HG03135 (cell line): Measurements from ENCODE around the gene SEMA3E.

Experiments used
- ATAC-seq: cut with Tn5 transposase; IDR thresholded peaks from one replicate; pipeline ENCODE4 v1.9.1; 2021; ENCODE audit warnings: mild to moderate bottlenecking, moderate library complexity; ENCODE audit not compliant: unreplicated experiment

Gene SEMA3E

DNA sequence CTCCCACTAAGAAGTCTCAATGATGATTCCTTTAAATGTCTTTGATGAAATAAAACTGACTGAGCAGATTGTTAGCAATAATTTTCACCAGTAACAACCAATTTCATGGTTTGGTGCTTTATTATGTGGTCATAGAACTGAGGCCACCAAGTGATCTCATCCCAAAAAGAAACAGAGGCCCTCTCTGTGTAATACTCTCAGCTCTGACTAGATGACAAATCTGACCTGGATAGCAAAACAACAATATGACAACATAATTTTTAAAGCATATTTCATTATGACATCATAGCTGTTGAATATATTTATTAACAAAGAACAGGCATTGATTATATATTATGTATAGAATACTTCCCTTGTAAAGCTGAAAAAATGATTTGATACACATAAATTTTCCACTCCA, 5.9 kb downstream of the SEMA3E start:
- no peak for ATAC-seq

DNA sequence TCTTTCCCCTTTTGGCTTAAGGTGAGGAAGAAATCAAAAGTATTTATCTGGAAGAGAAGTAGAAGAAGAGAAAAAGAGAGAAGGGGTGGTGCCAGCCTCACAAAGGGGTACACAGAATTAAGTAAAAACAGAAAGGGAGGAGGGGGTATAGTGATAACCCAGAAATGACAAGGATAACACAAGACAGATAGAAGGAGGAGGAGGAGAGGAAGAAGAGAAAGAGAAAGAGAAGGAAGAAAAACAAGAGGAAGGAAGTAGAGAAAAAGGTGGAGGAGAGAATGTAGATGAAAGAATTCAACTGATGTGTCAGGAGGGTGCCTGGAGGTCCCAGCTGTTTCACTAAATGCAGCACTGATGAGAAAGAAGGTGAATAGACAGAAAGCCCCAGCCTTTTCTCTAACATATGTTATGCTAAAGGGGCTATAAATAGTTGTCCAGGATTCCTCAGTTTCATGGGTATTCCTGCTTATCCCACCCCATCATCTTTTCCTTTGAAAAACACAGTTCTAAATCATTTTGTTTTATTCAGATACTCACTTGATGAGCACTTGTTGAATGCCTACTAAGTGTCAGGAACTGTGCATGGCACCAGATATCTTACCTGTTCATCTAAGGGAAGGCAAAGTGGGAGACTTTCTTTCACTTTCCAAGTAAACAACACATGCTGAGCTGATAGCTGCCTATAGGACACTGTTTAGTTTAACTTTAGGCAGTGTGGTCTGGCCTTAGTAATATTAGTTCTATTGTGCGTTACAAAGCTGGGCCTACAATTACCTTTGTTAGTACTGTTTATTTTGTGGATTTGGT, 8.0 kb downstream of the SEMA3E start:
- no peak for ATAC-seq

DNA sequence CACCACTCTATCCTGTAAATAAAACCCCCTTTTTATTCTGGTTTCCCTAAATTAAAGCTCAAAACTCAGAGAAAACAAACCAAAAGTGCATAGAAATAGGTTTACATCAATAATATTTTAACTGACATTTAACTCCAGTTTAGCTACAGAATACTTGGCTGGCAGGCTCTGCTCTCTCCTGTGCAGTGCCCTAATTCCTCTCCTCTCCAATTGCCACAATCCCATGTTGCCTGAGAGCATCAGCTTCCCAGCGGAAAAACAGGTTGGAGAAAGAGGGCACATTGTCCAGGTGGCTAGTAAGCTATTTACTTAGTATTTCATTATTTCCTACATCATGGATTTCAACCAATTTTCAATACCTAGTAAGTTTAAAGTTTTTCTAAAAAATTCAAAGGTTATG, 8.7 kb downstream of the SEMA3E start:
- no peak for ATAC-seq

GRCh38 chr7:83633516-83633915, 15.4 kb downstream of the SEMA3E start:
- no peak for ATAC-seq

- ATAC-seq = no peak
Measured at GRCh38 chr7:83629117-83629880, 19.6 kb downstream of the SEMA3E start.

- ATAC-seq = no peak
Measured at GRCh38 chr7:83617858-83618257, 31.1 kb downstream of the SEMA3E start.

- no peak for ATAC-seq
Measured at GRCh38 chr7:83614112-83614511, 34.8 kb downstream of the SEMA3E start.

DNA sequence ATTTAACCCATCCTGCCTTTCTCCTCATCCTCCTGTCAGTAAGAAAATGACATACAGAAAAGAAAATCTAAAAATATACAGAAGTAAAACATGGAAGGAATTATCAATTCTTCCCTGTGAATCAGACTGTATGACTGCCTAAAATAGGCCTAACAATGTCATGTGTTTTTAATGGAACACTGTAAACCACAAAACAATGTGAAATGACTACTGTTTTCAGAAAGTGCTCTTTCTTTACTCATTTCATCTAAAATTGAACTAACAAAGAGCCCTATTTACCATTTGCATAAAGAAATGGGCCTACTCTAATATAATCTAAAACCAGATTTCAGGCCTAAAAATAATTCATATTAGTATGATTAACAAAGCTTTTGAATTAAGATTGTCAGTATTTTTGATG, 35.7 kb downstream of the SEMA3E start:
- ATAC-seq = no peak

DNA sequence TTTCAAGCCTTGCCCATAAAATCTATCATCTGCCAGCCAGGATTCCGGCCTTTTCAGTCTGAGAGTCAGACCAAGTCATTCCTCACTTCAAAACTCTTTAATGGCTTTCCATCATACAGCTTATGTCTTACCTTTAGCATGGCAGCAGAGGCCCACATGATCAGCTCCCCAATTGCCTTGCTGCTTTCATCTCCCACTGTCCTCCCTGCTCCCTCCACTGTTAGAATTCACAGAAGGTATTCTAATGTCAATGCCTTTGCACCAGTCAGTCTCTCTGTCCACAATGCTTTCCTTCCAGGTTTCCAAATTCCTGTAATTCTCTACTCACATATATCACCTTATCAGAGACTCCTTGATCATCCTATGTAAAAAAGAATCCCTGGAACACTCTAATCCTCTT, 37.2 kb downstream of the SEMA3E start:
- no peak for ATAC-seq

- ATAC-seq = no peak
Measured at GRCh38 chr7:83610649-83611304, 38.2 kb downstream of the SEMA3E start.

DNA sequence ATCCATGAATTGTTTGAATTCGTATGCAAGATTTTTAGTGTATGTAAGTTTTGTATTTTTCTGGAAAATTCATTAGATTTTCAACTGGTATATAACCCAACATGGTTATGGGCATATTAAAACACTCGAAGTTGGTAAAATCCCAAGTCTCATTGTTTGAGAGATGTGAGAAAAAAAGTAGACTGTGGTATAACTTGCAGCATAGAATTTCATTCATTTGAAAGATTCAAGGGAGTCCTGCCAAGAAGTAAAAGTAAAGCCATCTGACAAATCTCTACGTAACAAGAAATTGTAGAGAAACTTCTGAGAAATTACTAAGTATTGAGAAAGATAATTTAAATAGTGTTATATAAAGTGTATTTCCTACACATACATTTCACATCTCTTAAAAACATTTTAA, 40.2 kb downstream of the SEMA3E start:
- no peak for ATAC-seq

DNA sequence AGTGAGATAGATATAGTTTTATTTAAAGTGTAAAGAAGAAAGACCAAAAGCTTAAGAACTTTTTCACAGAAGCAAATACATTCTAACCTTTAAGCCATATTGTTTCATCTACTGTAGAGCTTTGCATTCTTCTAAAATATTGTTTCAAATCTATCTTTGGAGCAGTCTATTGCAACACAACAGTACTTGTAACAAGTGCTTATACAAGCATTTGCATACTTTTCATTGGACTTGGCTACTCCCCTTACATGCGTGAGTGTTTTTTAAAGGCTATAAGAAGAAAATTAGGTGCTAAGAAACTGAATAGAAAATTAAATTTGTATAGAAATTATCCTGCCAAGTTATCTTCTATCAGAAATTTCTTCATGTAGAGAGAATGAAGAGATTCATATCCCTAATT, 45.3 kb downstream of the SEMA3E start:
- no peak for ATAC-seq

GRCh38 chr7:83599131-83599530, 49.8 kb downstream of the SEMA3E start:
- ATAC-seq = no peak

DNA sequence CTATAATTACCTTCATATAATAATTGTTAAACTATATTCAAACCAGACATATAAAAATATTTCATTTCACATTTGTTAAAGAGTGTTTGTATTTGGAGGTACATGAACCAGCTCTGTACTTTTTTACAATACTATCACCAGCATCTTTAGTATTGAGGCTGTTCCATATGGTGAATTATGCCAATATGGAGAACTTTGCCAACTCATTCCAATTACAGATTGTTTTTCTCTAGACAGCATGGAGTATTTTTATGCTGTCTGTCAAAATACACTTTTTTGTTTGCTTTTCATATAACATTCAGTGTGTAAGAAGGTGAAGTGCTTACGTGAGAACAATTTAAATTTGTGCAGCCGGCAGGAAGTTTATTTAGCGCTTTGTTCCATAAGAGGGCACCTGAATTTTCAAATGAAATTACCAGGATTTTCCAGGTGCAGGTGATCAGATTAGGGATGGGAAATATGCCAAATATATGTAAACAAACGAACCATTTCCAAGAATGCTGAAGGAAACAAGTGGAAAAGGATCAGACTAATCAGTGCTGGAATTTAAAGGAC, 54.9 kb downstream of the SEMA3E start:
- ATAC-seq = no peak

- ATAC-seq = no peak
Measured at GRCh38 chr7:83588602-83589240, 60.2 kb downstream of the SEMA3E start.

DNA sequence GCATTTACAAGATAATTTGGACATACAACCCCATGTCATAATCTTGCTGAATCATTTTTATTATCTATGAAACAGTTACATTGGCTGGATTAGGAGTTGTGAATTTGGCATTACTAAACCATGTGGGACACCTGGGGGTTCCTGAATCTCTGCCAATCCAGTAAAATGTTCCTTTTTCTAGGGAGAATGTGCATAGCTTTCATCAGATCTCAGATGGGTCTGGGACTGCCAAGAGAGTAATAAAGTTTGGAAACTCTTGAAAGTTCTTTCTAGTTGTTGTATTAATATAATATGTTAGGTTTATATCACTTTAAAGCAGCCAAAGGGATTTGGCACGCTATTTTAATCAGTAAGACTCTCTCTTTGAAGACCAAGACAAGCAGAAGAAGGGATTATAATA, 62.7 kb downstream of the SEMA3E start:
- ATAC-seq = no peak

DNA sequence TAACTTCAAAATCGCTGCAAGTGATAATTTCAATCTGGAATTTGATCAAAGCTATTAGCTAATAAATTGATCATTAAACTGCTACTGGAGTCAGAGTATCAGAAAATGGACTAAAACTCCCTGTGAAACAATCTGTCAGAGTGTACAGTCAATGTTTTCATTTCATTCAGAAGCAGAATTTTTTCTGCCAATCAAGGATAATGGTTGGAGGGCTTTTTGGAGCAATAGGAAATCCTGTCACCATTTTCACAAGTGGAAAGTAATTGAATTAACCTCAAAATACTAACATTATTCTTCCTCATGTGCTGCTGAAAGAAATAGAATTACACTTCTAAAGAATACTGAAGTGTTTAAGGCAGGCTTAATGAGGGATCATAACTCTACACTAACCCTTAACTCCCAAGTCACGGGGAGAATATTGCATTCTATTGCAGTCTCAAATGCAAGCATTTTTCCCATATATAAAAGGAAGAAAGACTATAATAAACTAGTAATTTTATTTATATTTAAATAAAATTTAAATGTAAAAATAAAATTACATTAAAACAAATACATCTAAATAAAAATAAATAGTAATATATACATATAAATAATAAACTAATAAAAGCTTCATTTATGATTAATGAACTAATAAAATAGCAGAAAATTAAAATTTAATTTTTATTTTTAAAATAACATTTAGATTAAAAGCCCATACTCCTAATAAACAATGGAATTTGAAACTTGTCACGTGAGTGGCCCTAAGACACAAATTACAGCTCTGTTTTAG, 67.1 kb downstream of the SEMA3E start:
- ATAC-seq = no peak

- no peak for ATAC-seq
Measured at GRCh38 chr7:83579740-83580139, 69.2 kb downstream of the SEMA3E start.

- no peak for ATAC-seq
Measured at GRCh38 chr7:83575436-83575835, 73.5 kb downstream of the SEMA3E start.

GRCh38 chr7:83574616-83575015, 74.3 kb downstream of the SEMA3E start:
- no peak for ATAC-seq
